Right cardiac atrium (tissue), 5 donors: ENCODE data around the gene NBAS. TPM values are rescaled to one million over a fixed set of nuclear protein-coding genes. Genes with fewer than 3 reads are reported as not detected.
"Not testable (repeated sequence)": the region's sequence is repeated elsewhere in the genome, so short reads cannot be mapped to it uniquely, and the experiment has no call there.

Experiments
- ATAC-seq, 2 donors: fragments of 200-7000 bp; cut with Tn5 transposase; one replicate each; pipeline versions ENCODE4 v1.8.0 to v1.9.1; 2020; ENCODE audit warnings: moderate library complexity in 2 of 2, mild to moderate bottlenecking in 1 of 2
- DNase-seq, 3 donors: peaks; one replicate each; pipeline ENCODE4 v3.0.0-alpha.2; 2020
- H3K27ac ChIP-seq: one replicate; pipeline ENCODE4 v1.5.1; 2013; ENCODE audit warnings: mild to moderate bottlenecking, low read length, control low read depth, moderate library complexity
- H3K27me3 ChIP-seq: one replicate; pipeline ENCODE4 v1.6.1; 2013; ENCODE audit not compliant: control insufficient read depth, insufficient read depth
- H3K4me1 ChIP-seq: one replicate; pipeline ENCODE4 v1.6.1; 2013; ENCODE audit warnings: low read length; ENCODE audit not compliant: control insufficient read depth, insufficient read depth
- H3K4me3 ChIP-seq: one replicate; pipeline ENCODE4 v1.5.1; 2013; ENCODE audit warnings: low read length, control low read depth
- H3K9me3 ChIP-seq: one replicate; pipeline ENCODE4 v1.6.1; 2013; ENCODE audit warnings: low read length; ENCODE audit not compliant: control insufficient read depth
- WGBS: extraction: QIAGEN DNeasy Blood & Tissue Kit; methylation state at CpG from one replicate; pipeline ENCODE4 v1.1.7; 2013; 5-methylcytosine and 5-hydroxymethylcytosine counted together
- intact Hi-C, 4 donors: fragments of 100-400 bp; cut with DNase I; formaldehyde crosslinking; loops; one replicate each; pipeline versions ENCODE4 v1.11.0 to v1.14.0; 2022 to 2023
- polyA plus RNA-seq: library from polyadenylated mRNA; stranded (reverse); fragments of 200-250 nt; gene quantifications from one replicate; pipeline ENCODE4 v1.2.3, GENCODE V29; 2013
- total RNA-seq, 4 donors: library from RNA; stranded (reverse); fragmentation: NEBNext Ultra II Directional; extraction: Animal tissue kit (Norgen Biotek cat#: 25700); gene quantifications; one replicate each; pipeline ENCODE4 v1.2.1, GENCODE V29; 2021
- donor health status: healthy with polysubstance abuse.
- donor health status: DM: no; HTN: yes; CAD: no.
- donor health status: DM: no; HTN: no; CAD: no.
- donor health status: DM: no; HTN: yes; CAD: no; lungs with severe emphysema.
- donor health status: DM: yes; HTN: yes; CAD: no.

The NBAS gene
- total and polyA plus RNA-seq, 5 donors = 22.4 to 59.4 (median 52.9) TPM

- Histone ChIP-seq H3K27me3 (no peaks in the 10 kb centered on the region), H3K4me1 (no peaks in the 10 kb centered on the region), H3K4me3 (no peak overlapping the region), H3K27ac (no peak overlapping the region), H3K9me3 (no peaks in the 10 kb centered on the region)
- WGBS = 90% methylated on average over 2 of the region's 2 CpGs
- no peak for ATAC-seq
- intact Hi-C loops = no loop called here
- DNase-seq = no peak
Measured at GRCh38 chr2:15517793-15518192, 43.3 kb downstream of the NBAS start.

GRCh38 chr2:15511686-15512085 is 49.4 kb downstream of the NBAS start:
- 93% methylated on average over 1 of the region's 1 CpG for WGBS
- DNase-seq (no peak), ATAC-seq (no peak)
- no peaks in the 10 kb centered on the region for H3K9me3 ChIP-seq
- no peak overlapping the region for H3K27ac ChIP-seq
- H3K4me1 ChIP-seq = no peaks in the 10 kb centered on the region
- intact Hi-C loops = no loop called here
- no peaks in the 10 kb centered on the region for H3K27me3 ChIP-seq
- H3K4me3 ChIP-seq = no peak overlapping the region

GRCh38 chr2:15510552-15510951 is 50.6 kb downstream of the NBAS start:
- DNase-seq (no peak), ATAC-seq (no peak)
- WGBS = 97% methylated on average over 1 of the region's 1 CpG
- H3K27me3 ChIP-seq = no peaks in the 10 kb centered on the region
- H3K4me3 ChIP-seq = no peak overlapping the region
- intact Hi-C loops = no loop called here
- H3K9me3 ChIP-seq = no peaks in the 10 kb centered on the region
- no peak overlapping the region for H3K27ac ChIP-seq
- H3K4me1 ChIP-seq = no peaks in the 10 kb centered on the region

- intact Hi-C loops = no loop called here
- ATAC-seq (no peak), DNase-seq (no peak)
- Histone ChIP-seq H3K4me1 (no peaks in the 10 kb centered on the region), H3K4me3 (no peak overlapping the region), H3K27ac (no peak overlapping the region), H3K9me3 (no peaks in the 10 kb centered on the region), H3K27me3 (no peaks in the 10 kb centered on the region)
- 94% methylated on average over 3 of the region's 3 CpGs for WGBS
Measured at GRCh38 chr2:15510131-15510530, 51.0 kb downstream of the NBAS start.

GRCh38 chr2:15507697-15508096 is 53.4 kb downstream of the NBAS start:
- Histone ChIP-seq H3K27ac (no peak overlapping the region), H3K9me3 (no peaks in the 10 kb centered on the region), H3K4me3 (no peak overlapping the region), H3K27me3 (no peaks in the 10 kb centered on the region), H3K4me1 (no peaks in the 10 kb centered on the region)
- DNase-seq (no peak), ATAC-seq (no peak)
- intact Hi-C loops = no loop called here
- WGBS = 92% methylated on average over 3 of the region's 3 CpGs

GRCh38 chr2:15507061-15507460 is 54.1 kb downstream of the NBAS start:
- Histone ChIP-seq H3K27ac (no peak overlapping the region), H3K27me3 (no peaks in the 10 kb centered on the region), H3K4me3 (no peak overlapping the region), H3K9me3 (no peaks in the 10 kb centered on the region), H3K4me1 (no peaks in the 10 kb centered on the region)
- no peak for DNase-seq
- intact Hi-C loops = no loop called here
- ATAC-seq = no peak
- WGBS = 74% methylated on average over 1 of the region's 1 CpG

GRCh38 chr2:15506229-15506819 is 54.8 kb downstream of the NBAS start:
- DNase-seq = no peak
- no peaks in the 10 kb centered on the region for H3K9me3 ChIP-seq
- no peaks in the 10 kb centered on the region for H3K27me3 ChIP-seq
- intact Hi-C loops = no loop called here
- H3K4me3 ChIP-seq = no peak overlapping the region
- no peak for ATAC-seq
- H3K27ac ChIP-seq = no peak overlapping the region
- H3K4me1 ChIP-seq = no peaks in the 10 kb centered on the region
- WGBS = 89% methylated on average over 2 of the region's 2 CpGs

- H3K27ac ChIP-seq = no peak overlapping the region
- ATAC-seq = no peak
- no peak overlapping the region for H3K4me3 ChIP-seq
- 93% methylated on average over 3 of the region's 3 CpGs for WGBS
- intact Hi-C loops = no loop called here
- H3K4me1 ChIP-seq = no peaks in the 10 kb centered on the region
- DNase-seq = no peak
- no peaks in the 10 kb centered on the region for H3K27me3 ChIP-seq
- no peaks in the 10 kb centered on the region for H3K9me3 ChIP-seq
Measured at GRCh38 chr2:15504882-15505663, 56.1 kb downstream of the NBAS start.

GRCh38 chr2:15499251-15499650 is 61.9 kb downstream of the NBAS start:
- H3K4me1 ChIP-seq, DNase-seq, H3K27ac ChIP-seq, intact Hi-C loops, ATAC-seq, H3K27me3 ChIP-seq, H3K9me3 ChIP-seq, H3K4me3 ChIP-seq: not testable (repeated sequence)
- 98% methylated on average over 1 of the region's 1 CpG for WGBS

GRCh38 chr2:15498554-15498953 is 62.6 kb downstream of the NBAS start:
- Histone ChIP-seq H3K4me3 (no peak overlapping the region), H3K27ac (no peak overlapping the region), H3K27me3 (no peaks in the 10 kb centered on the region), H3K4me1 (peaks cover 3% of the 10 kb centered on the region), H3K9me3 (no peaks in the 10 kb centered on the region)
- WGBS = 94% methylated on average over 6 of the region's 6 CpGs
- ATAC-seq = no peak
- DNase-seq = no peak
- intact Hi-C loops = no loop called here

GRCh38 chr2:15494877-15495276 is 66.3 kb downstream of the NBAS start:
- no peaks in the 10 kb centered on the region for H3K27me3 ChIP-seq
- no peak overlapping the region for H3K4me3 ChIP-seq
- peaks cover 3% of the 10 kb centered on the region for H3K4me1 ChIP-seq
- WGBS = 66% methylated on average over 5 of the region's 5 CpGs
- no peak overlapping the region for H3K27ac ChIP-seq
- DNase-seq (no peak), ATAC-seq (peak in 1 of 2 donors; percentile 31)
- intact Hi-C loops = no loop called here
- H3K9me3 ChIP-seq = no peaks in the 10 kb centered on the region
